ENCODE data around the gene MR1. TPM values are rescaled to one million over a fixed set of nuclear protein-coding genes. Genes with fewer than 3 reads are reported as not detected.

MR1 gene
- polyA plus RNA-seq, 1 donor from 2014 or later, result 28.3 TPM

Other genes with a start within 250 kb of the MR1 start
- not detected for gene KIAA1614, start 121.1 kb upstream of the MR1 start, polyA plus RNA-seq
- 7.1 TPM for gene STX6, start 11.1 kb upstream of the MR1 start, polyA plus RNA-seq
- gene IER5, start 54.7 kb downstream of the MR1 start, polyA plus RNA-seq, result 31.0 TPM

Data from IgD-negative memory B cell (primary cell).